HG03175 (cell line): ENCODE data around the gene ARL8B.
A peak's percentile ranks its signal among the peaks of the same experiment; 100 is the strongest.
"Not testable (repeated sequence)": the region's sequence is repeated elsewhere in the genome, so short reads cannot be mapped to it uniquely, and the experiment has no call there.

Experiments
- ATAC-seq: cut with Tn5 transposase; IDR thresholded peaks from one replicate; pipeline ENCODE4 v1.9.1; 2021; ENCODE audit warnings: mild to moderate bottlenecking, moderate library complexity; ENCODE audit not compliant: unreplicated experiment

ARL8B gene

DNA sequence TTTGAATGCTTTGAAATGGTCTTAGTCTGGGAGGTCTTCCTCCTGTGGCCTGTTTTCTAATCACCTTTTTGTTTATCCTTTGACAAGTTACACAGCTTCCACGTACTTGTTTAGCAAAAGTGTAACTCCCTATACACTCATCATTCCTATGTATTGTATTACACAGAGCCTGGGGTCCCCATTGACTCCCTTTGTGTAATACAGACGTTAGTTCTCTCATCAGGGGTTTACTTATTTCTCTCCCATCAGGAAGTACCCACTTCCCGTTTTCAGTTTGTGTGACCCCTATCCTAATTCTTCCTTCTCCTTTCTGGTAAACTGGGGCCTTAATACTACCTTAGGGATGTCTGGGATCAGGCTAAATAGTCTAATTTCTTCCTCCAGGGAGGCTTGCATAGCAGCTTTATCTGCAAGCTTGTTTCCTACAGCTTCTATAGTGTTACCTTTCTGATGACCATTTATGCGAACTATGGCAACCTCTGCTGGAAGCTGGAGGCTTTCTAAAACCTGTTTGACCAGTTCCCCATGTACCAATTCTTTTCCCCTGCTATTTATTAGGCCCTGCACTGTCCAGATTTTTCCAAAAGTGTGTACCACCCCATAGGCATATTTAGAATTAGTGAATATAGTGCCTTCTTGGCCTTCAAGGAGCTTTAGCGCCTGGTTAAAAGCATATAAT, 22.4 kb downstream of the ARL8B start:
- no peak for ATAC-seq

DNA sequence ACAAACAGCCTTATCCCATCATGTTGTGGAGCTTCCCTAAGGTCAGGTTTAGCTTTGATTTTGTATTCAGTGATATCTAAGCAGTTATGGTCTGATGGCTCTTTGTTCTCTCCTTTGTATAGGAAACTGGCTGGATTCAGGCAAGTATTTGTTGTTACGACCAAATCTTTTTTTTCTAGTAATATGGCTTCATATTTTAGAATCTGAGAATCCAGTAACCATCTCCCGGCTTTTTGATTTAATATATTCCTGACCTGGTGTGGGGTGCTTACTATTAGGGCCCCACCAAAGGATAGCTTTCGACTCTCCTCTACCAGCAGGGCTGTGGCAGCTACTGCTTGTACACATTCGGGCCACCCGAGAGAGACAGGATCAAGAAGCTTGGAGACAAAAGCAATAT, 23.0 kb downstream of the ARL8B start:
- no peak for ATAC-seq

- ATAC-seq = not testable (repeated sequence)
Measured at GRCh38 chr3:5147152-5147551, 25.1 kb downstream of the ARL8B start.

DNA sequence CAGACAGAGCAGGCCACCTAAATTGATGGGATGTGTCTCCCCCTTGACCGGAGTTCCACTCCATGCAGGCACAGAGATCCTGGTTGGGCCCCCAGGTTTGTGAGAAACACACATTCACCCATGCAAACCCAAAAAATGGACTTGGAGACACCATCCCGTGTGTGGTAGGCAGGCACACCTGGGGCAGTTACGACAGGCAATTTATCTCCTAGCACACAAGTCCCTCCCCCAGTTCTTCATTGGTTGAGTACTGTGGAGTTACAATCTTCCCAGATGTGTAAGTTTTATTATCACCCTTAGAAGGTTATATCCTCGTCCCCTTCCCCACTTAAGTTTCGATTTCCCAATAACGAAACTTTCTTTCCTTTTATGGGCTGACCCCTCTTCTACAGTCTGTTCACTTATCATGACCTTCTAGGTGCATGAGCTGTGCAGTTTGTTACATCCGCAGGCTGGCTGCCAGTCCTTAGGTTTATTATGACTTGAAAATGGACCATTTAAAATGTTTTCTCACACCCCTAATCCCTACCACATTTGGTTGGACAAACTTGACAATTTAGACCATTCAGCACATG, 27.3 kb downstream of the ARL8B start:
- ATAC-seq = no peak

DNA sequence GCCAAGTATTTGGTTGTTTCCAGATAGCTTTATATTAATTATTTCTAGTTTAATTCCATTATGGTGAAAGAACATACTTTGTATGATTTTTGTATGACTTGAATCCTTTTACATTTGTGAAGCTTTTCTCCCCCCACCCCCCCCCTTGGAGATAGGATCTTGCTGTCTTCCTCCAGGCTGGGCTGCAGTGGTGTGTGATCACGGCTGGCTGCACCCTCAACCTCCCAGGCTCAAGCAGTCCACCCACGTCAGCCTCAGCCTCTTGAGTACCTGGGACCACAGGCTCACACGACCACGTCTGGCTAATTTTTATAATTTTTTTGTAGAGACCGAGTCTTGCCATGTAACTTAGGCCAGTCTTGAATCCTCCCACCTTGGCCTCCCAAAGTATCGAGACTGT, 29.5 kb downstream of the ARL8B start:
- ATAC-seq = no peak

GRCh38 chr3:5153074-5153473, 31.0 kb downstream of the ARL8B start:
- no peak for ATAC-seq

GRCh38 chr3:5155241-5155640, 33.1 kb downstream of the ARL8B start:
- ATAC-seq = no peak

GRCh38 chr3:5160321-5160720, 38.2 kb downstream of the ARL8B start:
- no peak for ATAC-seq

DNA sequence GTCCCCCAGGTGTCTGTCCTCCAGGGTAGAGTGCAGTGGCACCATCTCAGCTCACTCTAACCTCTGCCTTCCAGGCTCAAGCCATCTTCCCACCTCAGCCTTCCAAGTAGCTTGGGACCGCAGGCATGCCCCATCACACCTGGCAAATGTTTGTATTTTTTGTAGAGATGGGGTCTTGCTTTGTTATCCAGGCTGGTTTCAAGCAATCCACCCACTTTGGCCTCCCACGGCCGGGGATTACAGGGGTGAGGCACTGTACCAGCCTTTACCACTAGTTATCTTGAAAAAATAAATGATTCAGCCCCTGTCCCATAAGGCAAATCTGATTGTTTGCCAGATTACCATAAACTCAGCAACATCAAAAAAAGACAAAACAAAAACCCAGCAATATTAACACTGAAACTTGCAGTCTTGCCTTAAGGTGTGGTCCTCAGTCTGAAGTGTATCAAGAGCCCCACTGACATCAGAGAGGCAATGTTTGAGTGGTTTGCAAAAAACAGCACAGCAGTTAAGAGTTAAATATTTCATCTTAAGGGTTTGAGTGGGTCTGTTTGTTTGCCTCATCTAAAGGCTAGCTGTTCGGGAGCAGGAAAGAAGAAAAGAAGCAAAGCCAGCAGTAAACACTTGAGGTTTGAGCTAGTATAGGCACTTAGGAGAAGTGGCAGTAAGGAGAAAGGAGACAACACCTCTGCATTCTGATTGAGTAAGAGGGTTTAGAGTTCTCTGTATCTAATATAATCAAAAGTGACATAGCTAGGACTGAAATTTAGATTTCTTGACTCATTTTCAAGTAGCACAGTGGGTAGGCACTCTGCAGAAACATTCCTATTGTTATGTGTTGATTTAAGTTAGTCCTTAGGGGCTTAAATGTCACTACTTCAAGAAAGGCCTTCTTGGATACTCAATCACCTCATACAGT, 39.1 kb downstream of the ARL8B start:
- no peak for ATAC-seq

GRCh38 chr3:5162102-5162501, 40.0 kb downstream of the ARL8B start:
- ATAC-seq = no peak

DNA sequence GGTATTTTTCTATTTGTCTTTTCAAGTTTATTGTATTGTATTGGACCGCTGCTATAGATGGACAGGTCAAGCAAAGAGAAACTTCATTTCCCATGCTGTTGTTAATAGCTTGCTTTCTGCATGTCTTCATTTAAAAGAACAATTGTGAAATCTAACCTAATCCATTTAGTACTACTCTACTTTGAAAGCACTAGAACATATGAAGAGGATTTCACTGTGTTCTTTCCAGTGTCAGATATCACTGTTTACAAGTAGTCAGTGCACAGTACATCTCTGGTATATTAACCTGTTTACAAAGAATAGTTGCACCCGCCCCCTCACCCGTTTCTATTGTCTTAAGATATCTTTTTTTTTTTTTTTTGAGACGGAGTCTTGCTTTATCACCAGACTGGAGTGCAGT, 43.6 kb downstream of the ARL8B start:
- no peak for ATAC-seq

DNA sequence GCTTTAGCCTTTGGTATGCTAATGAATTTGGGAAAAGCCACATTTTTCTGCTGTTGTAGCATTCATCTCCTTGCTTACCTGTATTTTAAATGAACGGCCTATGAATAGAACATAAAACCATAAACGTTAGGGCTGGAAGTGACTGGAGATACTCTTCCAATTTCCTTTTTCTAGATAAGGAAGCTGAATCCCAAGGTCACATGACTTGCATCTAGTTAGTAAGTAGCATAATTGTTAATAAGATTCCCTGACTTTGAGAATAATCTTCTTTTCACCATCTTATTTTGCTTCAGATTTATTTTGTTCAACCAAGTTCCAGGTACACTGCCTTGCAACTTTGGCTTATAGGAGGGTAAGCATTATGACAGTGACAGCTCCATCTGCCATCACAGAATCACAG, 44.8 kb downstream of the ARL8B start:
- ATAC-seq = no peak

- no peak for ATAC-seq
Measured at GRCh38 chr3:5168110-5168509, 46.0 kb downstream of the ARL8B start.

GRCh38 chr3:5169807-5170206, 47.7 kb downstream of the ARL8B start:
- no peak for ATAC-seq

DNA sequence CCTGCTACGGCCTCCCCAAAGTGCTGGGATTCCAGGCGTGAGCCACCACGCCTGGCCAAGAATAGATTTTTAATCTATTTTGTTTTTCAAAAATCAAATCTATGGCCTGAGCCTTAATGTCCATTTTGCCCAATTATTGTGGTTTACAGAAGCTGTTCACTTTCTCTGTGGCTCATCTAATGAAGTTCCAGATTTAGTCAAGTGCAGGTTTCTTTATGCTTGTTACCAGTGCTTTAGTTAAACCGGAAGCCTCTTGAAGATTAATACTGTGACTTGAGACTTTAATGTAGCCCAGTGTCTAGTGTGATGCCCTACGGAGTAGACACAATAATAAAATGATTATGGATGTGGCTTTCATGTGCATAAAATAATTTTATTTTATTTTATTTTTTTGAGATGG, 48.9 kb downstream of the ARL8B start:
- no peak for ATAC-seq

DNA sequence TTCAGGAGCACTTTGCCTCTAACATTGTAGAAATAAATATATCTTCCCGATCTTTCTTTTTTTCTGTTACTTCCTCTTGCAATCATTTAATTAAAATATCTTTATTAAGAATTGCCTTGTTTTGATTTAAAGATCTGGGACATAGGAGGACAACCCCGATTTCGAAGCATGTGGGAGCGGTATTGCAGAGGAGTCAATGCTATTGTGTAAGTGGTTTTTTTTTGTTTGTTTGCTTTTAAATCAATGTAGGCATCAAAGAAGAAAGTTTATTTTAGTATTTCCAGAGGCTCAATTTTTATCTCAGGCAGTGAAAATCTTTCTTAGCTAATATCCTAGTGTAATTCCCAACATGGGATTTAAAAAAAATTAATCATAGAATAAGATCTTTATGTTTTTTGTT, 49.9 kb downstream of the ARL8B start:
- ATAC-seq = no peak

DNA sequence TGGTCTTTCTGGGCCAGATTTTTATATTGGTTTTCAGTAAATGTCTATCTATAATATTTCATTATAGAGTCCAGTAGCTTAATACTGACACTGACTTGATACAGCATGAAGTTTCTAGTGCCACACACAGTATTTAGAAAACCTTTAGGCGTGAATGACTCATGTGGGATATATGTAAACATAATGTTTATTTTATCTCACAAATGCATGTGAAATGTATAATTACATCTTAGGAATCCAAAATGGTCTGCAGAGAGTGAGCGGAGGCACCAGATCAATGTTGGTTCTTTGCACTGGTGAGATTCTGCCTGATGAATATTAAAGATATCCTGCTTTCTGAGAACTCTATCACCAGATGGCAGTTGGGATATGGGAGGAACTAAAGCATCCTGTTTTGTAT, 56.9 kb downstream of the ARL8B start:
- ATAC-seq = not testable (repeated sequence)

DNA sequence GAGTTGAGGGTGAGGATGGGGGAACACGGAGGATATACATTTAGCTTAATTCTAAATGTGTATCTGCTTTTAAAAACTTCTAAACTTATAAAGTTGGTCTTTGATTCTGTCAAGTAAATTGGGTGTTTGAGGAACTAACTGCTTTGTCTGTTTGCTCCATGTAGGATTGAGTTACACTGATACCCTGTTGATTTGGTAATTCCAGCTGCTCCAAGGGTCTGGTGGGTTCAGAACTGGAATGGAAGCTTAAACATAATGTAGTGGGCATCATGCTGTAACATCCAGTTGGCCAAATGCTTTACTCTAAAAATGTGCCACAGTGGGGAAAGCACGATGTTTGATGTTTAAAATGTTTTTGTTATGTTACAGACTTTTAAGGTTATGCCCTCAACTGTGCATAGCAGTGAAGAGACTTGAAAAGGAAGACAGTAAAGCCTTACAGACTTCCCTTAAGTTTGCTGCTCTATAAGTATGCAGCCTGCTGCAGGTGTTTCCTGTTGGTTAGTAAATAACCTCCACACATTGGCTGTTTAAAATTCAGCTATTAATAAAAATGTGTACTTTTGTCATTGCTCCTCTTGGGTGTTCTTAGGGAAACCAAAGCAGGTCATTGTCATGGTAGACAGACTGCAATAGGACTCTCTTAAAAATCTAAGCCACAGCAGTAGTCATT, 59.5 kb downstream of the ARL8B start:
- ATAC-seq = peak; percentile 78

DNA sequence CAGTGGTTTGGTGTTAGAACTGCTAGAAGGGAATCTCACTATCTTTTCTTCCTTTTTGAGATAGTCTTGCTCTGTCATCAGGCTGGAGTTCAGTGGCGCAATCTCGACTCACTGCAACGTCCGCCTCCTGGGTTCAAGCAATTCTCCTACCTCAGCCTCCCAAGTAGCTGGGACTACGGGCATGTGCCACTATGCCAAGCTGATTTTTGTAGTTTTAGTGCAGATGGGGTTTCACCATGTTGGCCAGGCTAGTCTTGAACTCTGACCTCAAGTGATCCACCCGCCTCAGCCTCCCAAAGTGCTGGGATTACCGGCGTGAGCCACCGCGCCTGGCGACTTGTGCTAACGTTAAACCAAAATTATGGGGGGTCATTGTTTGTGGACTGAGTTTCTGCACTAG, 61.6 kb downstream of the ARL8B start:
- not testable (repeated sequence) for ATAC-seq

DNA sequence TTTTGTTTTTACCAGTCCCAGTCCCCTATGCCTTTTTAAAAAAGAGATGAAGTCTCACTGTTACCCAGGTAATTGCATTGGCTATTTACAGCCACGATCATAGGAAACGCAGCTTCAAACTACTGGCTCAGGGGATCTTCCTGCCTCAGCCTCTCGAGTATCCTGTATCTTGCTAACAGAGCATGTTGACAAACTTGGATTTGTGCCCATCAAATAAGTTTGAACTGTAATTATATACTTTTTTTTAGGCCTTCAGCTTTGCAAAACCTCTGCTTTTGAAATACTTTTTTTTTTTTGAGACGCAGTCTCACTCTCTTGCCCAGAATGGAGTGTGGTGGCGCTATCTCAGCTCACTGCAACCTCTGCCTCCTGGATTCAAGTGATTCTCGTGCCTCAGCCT, 62.4 kb downstream of the ARL8B start:
- ATAC-seq = no peak

DNA sequence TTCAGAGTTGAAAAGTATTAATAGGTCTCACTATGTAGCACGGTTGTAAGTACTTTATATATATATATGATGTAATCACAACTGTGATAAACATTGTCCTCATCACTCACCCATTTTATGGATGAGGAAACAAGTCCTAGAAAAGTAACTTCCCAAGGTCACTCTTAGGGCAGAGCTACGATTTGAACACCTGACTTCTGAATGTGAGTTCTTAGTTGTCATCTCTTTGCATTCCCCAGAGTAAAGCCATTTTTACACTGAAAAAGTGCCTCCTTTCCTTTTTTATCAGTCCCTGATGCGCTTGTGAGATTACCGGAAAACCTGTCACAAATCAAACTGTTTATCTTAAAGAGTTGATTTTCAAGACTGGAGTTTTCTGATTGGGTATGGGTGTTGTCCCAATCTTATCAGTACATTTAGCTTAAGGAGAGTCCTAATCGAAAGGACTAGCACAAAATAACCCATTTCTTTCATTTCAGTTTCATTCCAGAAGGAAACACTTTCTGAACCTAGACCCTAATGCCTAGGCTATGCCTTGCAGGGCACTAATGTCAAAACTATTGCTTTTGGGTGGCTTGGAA, 63.1 kb downstream of the ARL8B start:
- no peak for ATAC-seq
